Skeletal muscle satellite cell (primary cell): ENCODE measurements around the gene CD99. TPM values are rescaled to one million over a fixed set of nuclear protein-coding genes. Genes with fewer than 3 reads are reported as not detected.
A peak's percentile ranks its signal among the peaks of the same experiment; 100 is the strongest.

Experiments used
- H3K27me3 ChIP-seq: 2 replicates; pipeline ENCODE4 v1.7.0; 2013; ENCODE audit warnings: low read length; ENCODE audit not compliant: control insufficient read depth, insufficient read depth
- H3K36me3 ChIP-seq: 2 replicates; pipeline ENCODE4 v1.7.0; 2013; ENCODE audit warnings: mild to moderate bottlenecking, control low read depth, low read length; ENCODE audit not compliant: insufficient read depth
- H3K4me1 ChIP-seq: 2 replicates; pipeline ENCODE4 v1.7.0; 2013; ENCODE audit warnings: low read length; ENCODE audit not compliant: control insufficient read depth, insufficient read depth
- H3K4me2 ChIP-seq: 2 replicates; pipeline ENCODE4 v1.7.0; 2013; ENCODE audit warnings: mild to moderate bottlenecking, low read length
- H3K4me3 ChIP-seq: 2 replicates; pipeline ENCODE4 v1.7.0; 2013; ENCODE audit warnings: low read length
- H3K9ac ChIP-seq: 2 replicates; pipeline ENCODE4 v1.7.0; 2013; ENCODE audit warnings: mild to moderate bottlenecking, low read depth, low read length, moderate library complexity
- H3K9me3 ChIP-seq: replicated peaks from 2 replicates; pipeline ENCODE4 v1.7.0; 2013; ENCODE audit warnings: mild to moderate bottlenecking, control low read depth, low read length
- total RNA-seq: library from RNA; depleted of rRNA; stranded (reverse); fragments of >200 nt; gene quantifications from 2 replicates; pipeline ENCODE4 v1.2.3, GENCODE V29; 2012; rRNA removed

CD99 gene
- total RNA-seq: 189 and 310 TPM in 2 replicates

- Histone ChIP-seq H3K4me3 (peak within 1 kb of the TSS; percentile 99), H3K4me1 (peaks cover 25% of the 10 kb centered on the region), H3K36me3 (no peaks in the 10 kb centered on the region), H3K9ac (peak within 1 kb of the TSS; percentile 97), H3K9me3 (no peaks in the 10 kb centered on the region), H3K27me3 (peaks cover 10% of the 10 kb centered on the region), H3K4me2 (peak within 1 kb of the TSS; percentile 90)
These were observed at the start of gene CD99 for GRCh38 chrX:2690856-2691542. TSS of gene CD99 (plus strand) at chrX:2691295. CDS start at chrX:2691361, 66 bp downstream.

GRCh38 chrX:2642146-2642545, 48.9 kb upstream of the CD99 start:
- no peaks in the 10 kb centered on the region for H3K27me3 ChIP-seq
- H3K9me3 ChIP-seq: no peaks in the 10 kb centered on the region
- H3K4me1 ChIP-seq: no peaks in the 10 kb centered on the region
- H3K4me3 ChIP-seq: no peak overlapping the region
- no peak overlapping the region for H3K9ac ChIP-seq
- no peak overlapping the region for H3K4me2 ChIP-seq
- peaks cover 4% of the 10 kb centered on the region for H3K36me3 ChIP-seq

- no peaks in the 10 kb centered on the region for H3K9me3 ChIP-seq
- H3K4me2 ChIP-seq: no peak overlapping the region
- no peak overlapping the region for H3K4me3 ChIP-seq
- H3K9ac ChIP-seq: no peak overlapping the region
- no peaks in the 10 kb centered on the region for H3K4me1 ChIP-seq
- H3K36me3 ChIP-seq: peaks cover 4% of the 10 kb centered on the region
- H3K27me3 ChIP-seq: no peaks in the 10 kb centered on the region
These were observed 48.3 kb upstream of the CD99 start for GRCh38 chrX:2642791-2643190.

- Histone ChIP-seq H3K27me3 (no peaks in the 10 kb centered on the region), H3K4me2 (no peak overlapping the region), H3K9me3 (no peaks in the 10 kb centered on the region), H3K36me3 (peaks cover 4% of the 10 kb centered on the region), H3K4me3 (no peak overlapping the region), H3K9ac (no peak overlapping the region), H3K4me1 (no peaks in the 10 kb centered on the region)
These were observed 47.2 kb upstream of the CD99 start for GRCh38 chrX:2643880-2644279.

GRCh38 chrX:2645563-2645962, 45.5 kb upstream of the CD99 start:
- Histone ChIP-seq H3K9ac (no peak overlapping the region), H3K4me3 (no peak overlapping the region), H3K4me1 (no peaks in the 10 kb centered on the region), H3K9me3 (no peaks in the 10 kb centered on the region), H3K27me3 (no peaks in the 10 kb centered on the region), H3K4me2 (no peak overlapping the region), H3K36me3 (peaks cover 3% of the 10 kb centered on the region)

GRCh38 chrX:2647627-2648026, 43.5 kb upstream of the CD99 start:
- no peak overlapping the region for H3K4me2 ChIP-seq
- H3K9me3 ChIP-seq: no peaks in the 10 kb centered on the region
- no peaks in the 10 kb centered on the region for H3K27me3 ChIP-seq
- no peak overlapping the region for H3K9ac ChIP-seq
- H3K36me3 ChIP-seq: no peaks in the 10 kb centered on the region
- no peak overlapping the region for H3K4me3 ChIP-seq
- no peaks in the 10 kb centered on the region for H3K4me1 ChIP-seq

GRCh38 chrX:2650037-2650436, 41.1 kb upstream of the CD99 start:
- Histone ChIP-seq H3K36me3 (no peaks in the 10 kb centered on the region), H3K9ac (no peak overlapping the region), H3K4me3 (no peak overlapping the region), H3K9me3 (no peaks in the 10 kb centered on the region), H3K4me2 (no peak overlapping the region), H3K4me1 (no peaks in the 10 kb centered on the region), H3K27me3 (no peaks in the 10 kb centered on the region)

- H3K9me3 ChIP-seq: no peaks in the 10 kb centered on the region
- no peaks in the 10 kb centered on the region for H3K36me3 ChIP-seq
- no peak overlapping the region for H3K4me2 ChIP-seq
- no peaks in the 10 kb centered on the region for H3K4me1 ChIP-seq
- no peaks in the 10 kb centered on the region for H3K27me3 ChIP-seq
- no peak overlapping the region for H3K9ac ChIP-seq
- H3K4me3 ChIP-seq: no peak overlapping the region
These were observed 40.2 kb upstream of the CD99 start for GRCh38 chrX:2650865-2651264.

GRCh38 chrX:2652106-2652505, 39.0 kb upstream of the CD99 start:
- Histone ChIP-seq H3K9ac (no peak overlapping the region), H3K4me3 (no peak overlapping the region), H3K27me3 (no peaks in the 10 kb centered on the region), H3K36me3 (no peaks in the 10 kb centered on the region), H3K4me2 (no peak overlapping the region), H3K9me3 (no peaks in the 10 kb centered on the region), H3K4me1 (no peaks in the 10 kb centered on the region)

GRCh38 chrX:2654436-2655340, 36.4 kb upstream of the CD99 start:
- H3K9me3 ChIP-seq: no peaks in the 10 kb centered on the region
- H3K36me3 ChIP-seq: no peaks in the 10 kb centered on the region
- no peak overlapping the region for H3K4me3 ChIP-seq

GRCh38 chrX:2656257-2656836, 34.7 kb upstream of the CD99 start:
- Histone ChIP-seq H3K36me3 (no peaks in the 10 kb centered on the region), H3K4me2 (no peak overlapping the region), H3K4me1 (no peaks in the 10 kb centered on the region), H3K9me3 (no peaks in the 10 kb centered on the region), H3K9ac (no peak overlapping the region), H3K4me3 (no peak overlapping the region), H3K27me3 (no peaks in the 10 kb centered on the region)

More at GRCh38 chrX:2654436-2655340, 36.4 kb upstream of the CD99 start:
- no peaks in the 10 kb centered on the region for H3K27me3 ChIP-seq
- no peak overlapping the region for H3K4me2 ChIP-seq
- H3K9ac ChIP-seq: no peak overlapping the region
- no peaks in the 10 kb centered on the region for H3K4me1 ChIP-seq
